A549 (cell line): ENCODE data around the gene RAD51B.

Experiments
- CTCF ChIP-seq: fragments of >200 bp; sonication (Bioruptor Twin); formaldehyde crosslinking; IDR thresholded peaks from 3 replicates; pipeline ENCODE4 v1.5.1; 2016
- EP300 ChIP-seq, 2 experiments: fragments of >200 bp; sonication (Bioruptor Twin); formaldehyde crosslinking; IDR thresholded peaks; 2 replicates in 1 of 2; 3 replicates in 1 of 2; pipeline ENCODE4 v1.6.1; 2016 to 2017
- FOSL2 ChIP-seq, 2 experiments: fragments of 450-650 bp in 1 of 2; fragments of >200 bp in 1 of 2; sonication (Bioruptor Twin) in 1 of 2; formaldehyde crosslinking; IDR thresholded peaks; 2 replicates each; pipeline versions ENCODE4 v1.5.0 to v1.6.1; 2016 to 2020; ENCODE audit warnings: mild to moderate bottlenecking in 1 of 2, moderate library complexity in 1 of 2
- HOXB5 ChIP-seq: fragments of 250-450 bp; sonication (Bioruptor Pico); IDR thresholded peaks from 2 replicates; pipeline ENCODE4 v1.5.0; 2020; ENCODE audit warnings: mild to moderate bottlenecking, moderate library complexity
- JUN ChIP-seq, 2 experiments: fragments of >200 bp; sonication (Bioruptor Twin); formaldehyde crosslinking; IDR thresholded peaks; 2 replicates in 1 of 2; 3 replicates in 1 of 2; pipeline ENCODE4 v1.6.1; 2016 to 2017
- MAFK ChIP-seq: fragments of 450-650 bp; IDR thresholded peaks from 2 replicates; pipeline ENCODE4 v1.6.1; 2014; ENCODE audit not compliant: partially characterized antibody
- MAX ChIP-seq: IDR thresholded peaks from 2 replicates; pipeline ENCODE4 v1.6.1; 2012
- MAZ ChIP-seq: fragments of 150-350 bp; IDR thresholded peaks from 2 replicates; pipeline ENCODE4 v1.6.1; 2014; ENCODE audit warnings: antibody characterized with exemption, low read depth, low read length, borderline replicate concordance
- PBX3 ChIP-seq: IDR thresholded peaks from 2 replicates; pipeline ENCODE4 v1.6.1; 2012
- POLR2A ChIP-seq: IDR thresholded peaks from 2 replicates; pipeline ENCODE4 v1.6.1; 2012; ENCODE audit warnings: mild to moderate bottlenecking, low read length
- RAD21 ChIP-seq, 2 experiments: fragments of >200 bp in 1 of 2; sonication (Bioruptor Twin) in 1 of 2; formaldehyde crosslinking in 1 of 2; IDR thresholded peaks in 1 of 2; conservative IDR thresholded peaks in 1 of 2; 2 replicates in 1 of 2; 3 replicates in 1 of 2; pipeline ENCODE4 v1.6.1; 2012 to 2018; ENCODE audit warnings: inconsistent platforms in 1 of 2
- SMC3 ChIP-seq: fragments of >200 bp; sonication (Bioruptor Twin); formaldehyde crosslinking; IDR thresholded peaks from 3 replicates; pipeline ENCODE4 v1.6.1; 2018; ENCODE audit warnings: inconsistent platforms
- ZSCAN20 ChIP-seq: fragments of 250-450 bp; sonication (Bioruptor Pico); IDR thresholded peaks from 2 replicates; pipeline ENCODE4 v1.8.0; 2022; ENCODE audit warnings: mild to moderate bottlenecking, moderate library complexity

GRCh38 chr14:68596211-68596610, 776.6 kb downstream of the RAD51B start:
- TF ChIP-seq MAFK (no peak), MAX (no peak), JUN (IDR thresholded peaks at IDR 0.05) (no peak), POLR2A (no peak), HOXB5 (CRISPR knock-in tag) (no peak), CTCF (no peak), MAZ (no peak), EP300 (IDR thresholded peaks at IDR 0.05) (no peak), RAD21 (conservative IDR thresholded peaks at IDR 0.05 in 1 of 2, IDR thresholded peaks at IDR 0.05 in 1 of 2) (no peak), ZSCAN20 (CRISPR knock-in tag) (no peak), PBX3 (no peak), FOSL2 (IDR thresholded peaks at IDR 0.05) (no peak), FOSL2 (CRISPR knock-in tag; IDR thresholded peaks at IDR 0.05) (no peak), SMC3 (no peak)
